Stimulated activated CD8-positive, alpha-beta memory T cell treated with anti-CD3 and anti-CD28 coated beads, Interleukin-7, amount 100 ng/mL, for 1 hour (primary cell): ENCODE data around the gene SLC22A7.

ENCODE experiments used
- DNase-seq, 2 donors: peaks; one replicate each; pipeline ENCODE4 v3.0.0-alpha.2; 2020; ENCODE audit warnings: low read depth in 2 of 2

SLC22A7 gene

GRCh38 chr6:43297644-43298564 lies at the start of gene SLC22A7:
Gene SLC22A7 (plus strand): TSS chr6:43298260. CDS start chr6:43298359, 99 bp downstream.
- no peak for DNase-seq

- no peak for DNase-seq
Observed at GRCh38 chr6:43248791-43249190, 49.3 kb upstream of the SLC22A7 start.

GRCh38 chr6:43250992-43251373 lies 47.1 kb upstream of the SLC22A7 start:
- no peak for DNase-seq

GRCh38 chr6:43253401-43253800 lies 44.7 kb upstream of the SLC22A7 start:
- DNase-seq, result no peak

GRCh38 chr6:43254138-43254817 lies 43.8 kb upstream of the SLC22A7 start:
- no peak for DNase-seq

- DNase-seq, result no peak
Observed at GRCh38 chr6:43254846-43255245, 43.2 kb upstream of the SLC22A7 start.

GRCh38 chr6:43255408-43256054 lies 42.5 kb upstream of the SLC22A7 start:
- no peak for DNase-seq

- no peak for DNase-seq
Observed at GRCh38 chr6:43256670-43257366, 41.2 kb upstream of the SLC22A7 start.

GRCh38 chr6:43257367-43258145 lies 40.5 kb upstream of the SLC22A7 start:
- DNase-seq, result no peak

GRCh38 chr6:43258180-43258579 lies 39.9 kb upstream of the SLC22A7 start:
- no peak for DNase-seq

GRCh38 chr6:43258807-43259686 lies 39.0 kb upstream of the SLC22A7 start:
- DNase-seq, result no peak

- DNase-seq, result no peak
Observed at GRCh38 chr6:43260791-43261190, 37.3 kb upstream of the SLC22A7 start.

GRCh38 chr6:43261198-43261597 lies 36.9 kb upstream of the SLC22A7 start:
- DNase-seq, result no peak

GRCh38 chr6:43262000-43262779 lies 35.9 kb upstream of the SLC22A7 start:
- no peak for DNase-seq

- DNase-seq, result no peak
Observed at GRCh38 chr6:43262780-43263313, 35.2 kb upstream of the SLC22A7 start.

- DNase-seq, result peak; percentile 40 to 53
Observed at GRCh38 chr6:43263314-43264178, 34.5 kb upstream of the SLC22A7 start.

GRCh38 chr6:43264599-43265145 lies 33.4 kb upstream of the SLC22A7 start:
- no peak for DNase-seq

GRCh38 chr6:43265564-43265963 lies 32.5 kb upstream of the SLC22A7 start:
- no peak for DNase-seq
